DND-41 (cell line): Measurements from ENCODE around the gene EIF6.

Experiments used
- EZH2 ChIP-seq: IDR thresholded peaks from 3 replicates; pipeline ENCODE4 v1.6.1; 2012; ENCODE audit warnings: borderline replicate concordance, low read depth, mild to moderate bottlenecking, moderate library complexity, low read length, inconsistent platforms; ENCODE audit not compliant: severe bottlenecking
- TF ChIP-seq, protein P1 (sequence below): IDR thresholded peaks from 2 replicates; pipeline ENCODE4 v1.5.1; 2012; ENCODE audit warnings: borderline replicate concordance, low read length, moderate library complexity, mild to moderate bottlenecking; ENCODE audit not compliant: poor library complexity, severe bottlenecking; ENCODE audit errors: extremely low read depth

DNA sequence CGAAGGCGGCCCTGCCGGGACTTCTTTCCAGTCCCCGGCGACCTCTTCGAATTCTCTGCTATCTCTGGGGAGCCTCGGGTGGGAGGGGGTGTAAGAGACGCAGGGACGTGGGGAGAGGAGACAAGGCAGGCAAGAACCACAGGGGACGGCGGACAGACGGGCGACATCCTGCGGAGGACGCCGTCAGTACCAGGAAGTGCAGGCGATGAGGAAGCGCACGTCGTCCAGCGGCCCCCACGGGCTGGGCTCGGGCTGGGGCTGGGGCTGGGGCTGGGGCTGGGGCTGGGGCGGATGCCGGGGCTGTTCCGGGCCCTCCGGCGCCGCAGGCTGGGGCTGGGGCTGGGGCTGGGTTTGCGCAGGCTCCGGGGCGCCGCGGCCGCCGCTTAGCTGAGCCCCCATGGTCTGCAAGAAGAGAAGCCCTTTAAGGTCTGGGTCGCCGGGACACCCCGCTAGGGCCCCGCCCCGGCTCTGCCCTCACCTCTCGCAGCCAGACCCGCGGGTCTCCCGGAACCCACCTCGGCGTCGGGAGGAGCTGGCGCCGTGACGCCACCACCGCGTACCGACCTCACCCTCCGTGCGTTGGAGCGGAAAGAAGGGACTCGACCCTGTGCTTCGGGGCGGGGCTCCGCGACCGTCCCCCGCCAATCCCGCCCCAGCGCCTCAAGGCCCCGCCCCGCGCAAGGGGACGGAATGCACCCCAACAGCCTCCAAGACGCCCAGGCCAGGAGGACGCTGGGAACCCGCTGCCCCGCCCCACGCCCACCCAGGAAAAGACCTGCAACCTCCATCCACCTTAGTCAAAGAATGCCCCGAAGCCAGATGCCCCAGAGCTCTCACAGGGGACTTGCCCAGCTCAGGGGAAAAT, 6.8 kb downstream of the EIF6 start, which contains the start of gene MMP24OS:
- TF ChIP-seq, protein P1, sequence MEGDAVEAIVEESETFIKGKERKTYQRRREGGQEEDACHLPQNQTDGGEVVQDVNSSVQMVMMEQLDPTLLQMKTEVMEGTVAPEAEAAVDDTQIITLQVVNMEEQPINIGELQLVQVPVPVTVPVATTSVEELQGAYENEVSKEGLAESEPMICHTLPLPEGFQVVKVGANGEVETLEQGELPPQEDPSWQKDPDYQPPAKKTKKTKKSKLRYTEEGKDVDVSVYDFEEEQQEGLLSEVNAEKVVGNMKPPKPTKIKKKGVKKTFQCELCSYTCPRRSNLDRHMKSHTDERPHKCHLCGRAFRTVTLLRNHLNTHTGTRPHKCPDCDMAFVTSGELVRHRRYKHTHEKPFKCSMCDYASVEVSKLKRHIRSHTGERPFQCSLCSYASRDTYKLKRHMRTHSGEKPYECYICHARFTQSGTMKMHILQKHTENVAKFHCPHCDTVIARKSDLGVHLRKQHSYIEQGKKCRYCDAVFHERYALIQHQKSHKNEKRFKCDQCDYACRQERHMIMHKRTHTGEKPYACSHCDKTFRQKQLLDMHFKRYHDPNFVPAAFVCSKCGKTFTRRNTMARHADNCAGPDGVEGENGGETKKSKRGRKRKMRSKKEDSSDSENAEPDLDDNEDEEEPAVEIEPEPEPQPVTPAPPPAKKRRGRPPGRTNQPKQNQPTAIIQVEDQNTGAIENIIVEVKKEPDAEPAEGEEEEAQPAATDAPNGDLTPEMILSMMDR = peak; percentile 49
- TF ChIP-seq EZH2 = no peak
